Fibroblast of skin of right biceps (primary cell): ENCODE data around the gene NUP62.

Experiments
- DNase-seq: peaks from one replicate; pipeline ENCODE4 v3.0.0-alpha.2; 2013

Gene NUP62

DNA sequence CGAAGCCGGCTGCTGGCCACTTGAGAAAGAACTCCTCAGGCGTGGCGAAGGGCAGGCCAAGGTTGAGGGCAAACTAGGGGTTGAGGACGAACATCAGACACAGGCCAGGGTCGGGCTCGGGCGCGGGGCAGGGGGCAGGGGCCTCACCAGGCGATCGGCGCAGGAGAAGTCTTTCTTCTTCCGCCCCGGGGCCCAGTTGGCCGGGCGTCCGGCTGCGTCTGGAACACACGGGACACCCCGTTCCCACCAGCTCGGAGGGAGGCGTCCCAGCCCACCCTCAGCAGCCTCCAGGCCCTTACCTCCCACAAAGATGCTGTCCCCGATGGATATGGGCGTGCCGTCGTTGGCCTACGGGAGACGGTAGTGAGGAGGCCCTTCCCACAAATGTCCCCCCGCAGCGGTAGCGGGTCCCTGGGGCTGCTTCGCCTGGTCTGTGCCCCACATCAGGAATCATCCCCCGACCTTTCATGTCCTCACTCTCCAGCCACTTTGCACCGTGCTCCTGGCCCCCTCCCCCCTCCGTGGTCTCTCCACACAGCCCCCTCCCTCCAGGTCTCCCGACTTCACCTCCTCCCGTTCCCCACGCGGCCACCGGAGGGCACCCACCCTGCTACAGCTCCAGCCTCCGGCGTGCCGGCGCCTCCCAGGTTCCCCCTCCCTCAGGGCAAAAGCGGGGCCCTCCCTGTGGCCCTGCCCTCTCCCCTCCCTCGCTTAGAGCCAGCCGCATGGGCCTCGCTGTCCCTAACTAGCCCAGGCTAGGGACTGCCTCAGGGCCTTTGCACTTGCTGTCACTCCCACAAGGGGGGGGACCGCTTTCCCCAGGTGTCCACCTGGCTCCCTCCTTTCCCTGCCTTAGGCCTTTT is 66.7 kb downstream of the NUP62 start:
- no peak for DNase-seq

DNA sequence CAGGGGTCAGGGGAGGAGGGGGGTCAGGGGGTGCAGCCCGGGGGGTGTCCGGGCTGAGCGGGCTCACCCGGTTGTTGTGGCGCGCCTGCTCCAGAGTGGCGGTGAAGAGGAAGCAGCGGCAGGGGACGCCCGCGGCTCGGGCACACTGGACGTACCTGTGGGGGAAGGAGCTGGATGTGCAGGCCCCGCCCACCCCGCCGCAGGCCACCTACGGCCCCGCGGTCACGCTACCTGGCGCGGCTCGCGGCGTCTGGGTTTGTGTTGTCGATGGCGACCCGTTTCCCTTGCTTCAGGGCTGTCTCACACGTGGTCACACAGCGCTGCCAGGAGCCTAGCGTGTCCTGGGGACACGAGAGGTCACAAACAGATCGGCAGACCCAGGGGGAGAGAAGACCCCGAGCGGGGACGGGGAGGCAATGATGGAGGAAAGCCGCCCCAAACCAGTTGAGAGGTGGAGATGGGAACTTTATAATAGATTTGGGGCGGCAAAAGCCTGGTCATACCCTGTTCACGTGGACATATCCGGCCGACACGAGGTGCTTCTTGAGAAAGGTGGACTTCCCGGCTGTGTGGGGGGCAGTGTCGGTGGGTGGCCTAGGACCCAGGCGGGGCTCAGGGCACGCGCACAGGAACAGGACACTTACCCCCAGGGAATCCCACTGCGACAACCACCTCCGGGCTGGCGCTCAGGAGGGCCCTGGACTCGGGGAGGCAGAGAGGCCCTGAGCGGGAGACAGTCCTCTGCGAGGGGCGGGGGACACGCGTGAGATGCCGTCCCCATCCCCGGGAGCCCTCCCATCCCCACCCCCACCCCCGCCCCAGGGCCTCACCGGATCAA is 67.5 kb downstream of the NUP62 start:
- DNase-seq: no peak

DNA sequence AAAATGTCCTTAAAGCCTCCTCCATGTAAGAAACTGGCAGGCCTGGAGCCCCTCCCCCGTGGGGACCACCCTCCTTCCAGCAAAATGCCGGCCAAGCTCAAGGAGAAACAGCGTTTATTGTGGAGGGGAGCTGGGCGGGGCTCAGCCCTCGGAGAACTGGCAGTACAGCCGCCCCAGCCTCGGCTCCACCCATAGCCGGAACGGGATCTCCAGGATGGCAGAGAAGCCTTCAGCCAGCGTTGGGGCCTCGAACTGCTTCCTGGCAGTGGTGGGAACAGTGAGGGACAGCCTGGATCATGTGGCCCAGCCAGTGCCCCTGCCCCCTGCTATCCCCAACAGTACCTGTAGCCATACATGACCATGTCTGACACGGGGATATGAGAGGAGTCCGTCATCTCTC is 68.2 kb downstream of the NUP62 start:
- DNase-seq: no peak

DNA sequence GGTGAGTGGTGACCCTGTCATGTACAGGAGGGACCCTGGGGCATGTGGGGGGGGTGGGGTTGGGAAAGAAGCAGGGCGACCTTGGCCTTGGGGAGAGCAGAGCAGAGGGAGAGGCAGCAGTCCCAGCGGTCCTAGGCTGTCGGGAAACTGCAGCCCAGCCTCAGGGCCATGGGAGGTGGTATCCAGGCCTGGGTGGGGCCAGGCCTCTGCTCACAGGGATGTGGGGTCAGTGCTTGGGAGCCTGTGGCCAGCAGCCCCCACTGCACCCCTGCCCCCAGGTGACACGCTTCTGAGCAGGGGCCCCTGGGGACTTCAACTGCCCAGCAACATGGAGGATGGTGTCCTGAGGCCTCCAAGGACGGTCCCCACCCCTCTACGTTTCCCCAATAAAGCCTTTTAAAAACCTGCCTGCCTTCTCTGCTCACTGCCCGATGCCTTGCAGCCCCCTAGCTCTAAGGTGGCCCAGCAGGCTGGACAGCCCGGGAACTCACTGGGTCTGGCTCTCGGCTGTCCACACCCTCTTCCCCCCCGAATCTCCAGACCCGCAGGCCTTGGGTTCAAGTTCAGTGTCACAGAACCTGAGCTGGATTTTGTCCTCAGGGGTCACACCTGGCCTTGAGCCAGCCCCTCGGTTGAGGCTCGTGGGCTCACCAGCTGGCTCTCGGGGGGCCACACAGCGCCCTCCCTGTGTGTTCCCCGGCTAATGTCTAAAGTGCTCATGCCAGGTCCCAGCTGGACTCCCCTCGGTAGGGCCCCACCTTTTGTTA is 68.8 kb downstream of the NUP62 start:
- no peak for DNase-seq

DNA sequence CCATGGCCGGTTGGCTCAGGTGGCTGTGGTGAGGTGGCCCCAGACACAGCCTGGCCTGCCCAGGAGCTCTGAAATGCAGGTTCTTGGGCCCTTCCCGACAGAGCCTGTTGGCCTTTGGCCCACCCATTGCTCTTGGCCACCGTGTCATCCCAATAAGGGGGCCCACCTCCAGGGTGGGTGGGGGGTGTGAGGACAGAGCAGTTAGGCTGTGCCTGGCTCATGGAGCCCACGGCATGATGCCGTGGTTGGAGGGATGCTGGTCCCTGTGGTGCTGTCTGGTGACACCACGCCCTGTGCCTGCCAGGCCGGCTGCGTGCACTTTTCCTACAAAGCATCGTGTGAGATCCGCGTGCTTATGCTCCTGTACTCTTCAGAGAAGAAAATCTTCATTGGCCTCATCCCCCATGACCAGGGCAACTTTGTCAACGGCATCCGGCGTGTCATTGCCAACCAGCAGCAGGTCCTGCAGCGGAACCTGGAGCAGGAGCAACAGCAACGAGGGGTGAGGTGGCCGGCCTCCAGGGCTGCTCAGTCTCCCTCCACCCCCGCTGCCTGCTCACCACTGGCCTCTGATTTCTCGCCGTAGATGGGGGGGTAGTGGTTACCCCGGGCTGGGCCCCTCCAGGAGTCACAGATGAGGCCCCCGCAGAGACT is 69.5 kb downstream of the NUP62 start:
- DNase-seq: no peak

DNA sequence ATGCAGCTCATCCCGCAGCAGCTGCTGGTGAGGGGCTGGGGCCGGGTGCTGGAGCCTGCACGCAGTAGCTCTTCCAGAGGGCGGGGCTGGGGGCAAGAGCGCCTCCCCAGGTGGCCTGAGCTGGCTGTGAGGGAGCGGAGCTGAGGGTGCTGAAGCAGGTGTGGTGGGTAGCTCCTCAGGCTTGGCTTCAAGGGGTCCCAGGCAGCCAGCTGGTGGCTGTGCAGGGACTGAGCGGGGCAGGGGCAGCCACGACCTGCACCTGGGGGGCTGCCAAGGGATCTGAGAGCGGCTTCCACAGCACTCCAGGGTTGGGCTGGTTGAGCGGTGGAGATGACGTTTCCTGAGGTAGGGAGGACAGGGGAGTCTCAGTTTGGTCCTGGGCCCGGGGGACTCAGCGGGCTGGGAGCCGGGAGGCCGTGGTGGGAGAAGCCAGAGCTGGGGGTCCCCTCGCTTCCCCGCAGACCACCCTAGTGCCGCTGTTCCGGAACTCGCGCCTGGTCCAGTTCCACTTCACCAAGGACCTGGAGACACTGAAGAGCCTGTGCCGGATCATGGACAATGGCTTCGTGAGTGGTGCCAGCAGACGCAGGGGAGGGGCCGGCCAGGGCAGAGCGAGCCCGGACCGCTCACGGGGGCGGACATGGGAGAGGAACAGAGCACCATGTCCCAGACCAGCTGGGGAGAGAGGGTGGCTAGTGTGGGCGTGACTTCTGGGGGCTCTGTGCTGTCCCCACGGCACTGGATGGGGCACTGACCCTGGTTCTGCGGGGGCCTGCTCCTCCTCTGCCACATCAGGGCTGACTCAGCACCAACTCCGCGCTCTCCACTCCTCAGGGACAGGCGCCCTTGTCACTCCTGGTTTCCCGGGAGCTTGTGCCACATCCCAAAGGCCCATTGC is 71.0 kb downstream of the NUP62 start:
- DNase-seq: no peak

DNA sequence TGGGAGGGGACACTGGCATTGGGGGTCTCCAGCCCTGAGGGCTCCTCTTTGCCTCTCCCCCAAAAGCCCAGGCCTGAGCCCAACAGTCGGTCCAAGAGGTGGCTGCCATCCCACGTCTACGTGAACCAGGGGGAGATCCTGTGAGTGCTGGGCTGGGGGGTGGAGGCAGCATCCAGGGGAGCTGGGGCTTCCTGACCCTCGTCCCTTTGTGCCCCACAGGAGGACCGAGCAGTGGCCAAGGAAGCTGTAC is 71.5 kb downstream of the NUP62 start:
- DNase-seq: no peak

DNA sequence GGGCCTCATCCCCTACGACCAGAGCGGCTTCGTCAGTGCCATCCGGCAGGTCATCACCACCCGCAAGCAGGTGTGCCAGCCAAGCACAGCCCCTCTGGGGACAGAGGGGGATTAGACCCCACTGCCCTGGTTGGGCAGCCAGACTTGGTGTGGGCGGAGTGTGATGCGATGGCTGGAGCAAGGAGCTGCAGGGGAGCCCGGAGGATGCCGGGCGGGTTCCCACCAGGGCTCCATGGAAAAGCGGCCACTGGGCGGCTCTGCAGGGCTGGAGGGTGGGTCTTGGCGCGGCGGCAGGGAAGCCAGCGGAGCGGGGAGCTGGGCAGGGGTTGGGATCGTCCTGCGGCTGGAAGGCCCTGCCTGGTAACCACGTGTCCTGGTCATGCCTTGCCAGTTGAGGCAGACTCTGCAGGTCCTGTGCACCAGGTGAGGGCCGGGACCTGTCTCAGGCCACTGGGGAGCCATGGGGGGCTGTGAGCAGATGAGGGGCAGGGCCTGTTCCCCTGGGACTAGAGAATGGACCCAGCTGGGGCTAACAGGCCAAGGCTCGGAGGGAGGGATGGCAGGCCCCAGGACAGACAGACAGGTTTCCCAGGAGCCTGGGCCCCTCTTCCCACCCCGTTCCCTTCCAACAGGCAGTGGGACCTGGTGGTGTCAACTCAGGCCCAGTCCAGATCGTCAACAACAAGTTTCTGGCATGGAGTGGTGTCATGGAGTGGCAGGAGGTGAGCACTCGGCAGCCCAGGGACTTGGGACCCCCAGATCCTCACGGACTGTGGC is 72.1 kb downstream of the NUP62 start:
- no peak for DNase-seq
